Panc1 (cell line): ENCODE results near the gene CGGBP1. TPM values are rescaled to one million over a fixed set of nuclear protein-coding genes. Genes with fewer than 3 reads are reported as not detected.

Experiments used
- ATAC-seq: fragments of 200-7000 bp; cut with Tn5 transposase; 2 replicates; pipeline ENCODE4 v1.9.1; 2020; ENCODE audit warnings: mild to moderate bottlenecking, moderate library complexity
- BruUV-seq: library from RNA; stranded (reverse); fragments of 400-500 nt; replicated peaks from 2 replicates; lab custom pipeline; 2021; lab: Mats Ljungman, UMichigan
- CTCF ChIA-PET: fragments of 300-600 bp; sonication (Branson Sonifier 250); formaldehyde crosslinking; loops from one replicate; lab custom pipeline; 2022; ENCODE audit warnings: antibody characterized with exemption; lab: Charles Lee
- POLR2A ChIA-PET: fragments of 300-600 bp; sonication (Branson Sonifier 250); formaldehyde crosslinking; loops from one replicate; lab custom pipeline; 2022; ENCODE audit warnings: antibody characterized with exemption; lab: Charles Lee
- DNase-seq: peaks from one replicate; pipeline ENCODE4 v3.0.0-alpha.2; 2010; ENCODE audit warnings: low read depth, low spot score
- H3K27ac ChIP-seq: 2 replicates; pipeline ENCODE4 v1.5.1; 2011; ENCODE audit warnings: mild to moderate bottlenecking, low read length, inconsistent platforms
- H3K27me3 ChIP-seq: fragments of 200-500 bp; sonication (Bioruptor generic); 2 replicates; pipeline ENCODE4 v1.6.0; 2014; ENCODE audit warnings: low read length, inconsistent platforms; ENCODE audit not compliant: control insufficient read depth, insufficient read depth
- H3K36me3 ChIP-seq: fragments of 200-500 bp; sonication (Bioruptor generic); 2 replicates; pipeline ENCODE4 v1.5.1; 2014; ENCODE audit warnings: inconsistent platforms, mild to moderate bottlenecking, low read length, moderate library complexity; ENCODE audit not compliant: control insufficient read depth, insufficient read depth
- H3K4me1 ChIP-seq: 2 replicates; pipeline ENCODE4 v1.5.1; 2011; ENCODE audit warnings: inconsistent platforms, mild to moderate bottlenecking, low read length, moderate library complexity; ENCODE audit not compliant: control insufficient read depth, insufficient read depth
- H3K4me3 ChIP-seq, 2 experiments: 2 replicates each; pipeline ENCODE4 v1.5.1; 2011 to 2012; ENCODE audit warnings: low read depth in 2 of 2, low read length in 2 of 2, mild to moderate bottlenecking in 2 of 2, inconsistent platforms in 1 of 2, moderate library complexity in 1 of 2
- H3K9me3 ChIP-seq: fragments of 200-500 bp; sonication (Bioruptor generic); 2 replicates; pipeline ENCODE4 v1.5.1; 2014; ENCODE audit warnings: low read depth, mild to moderate bottlenecking, inconsistent platforms, low read length, moderate library complexity; ENCODE audit not compliant: control insufficient read depth, insufficient read depth
- CTCF ChIP-seq: fragments of 450-650 bp; IDR thresholded peaks from 2 replicates; pipeline ENCODE4 v1.5.1; 2017; ENCODE audit warnings: mild to moderate bottlenecking
- POLR2AphosphoS5 ChIP-seq: IDR thresholded peaks from 2 replicates; pipeline ENCODE4 v1.6.1; 2012; ENCODE audit warnings: mild to moderate bottlenecking, low read depth, low read length, moderate library complexity
- REST ChIP-seq, 2 experiments: IDR thresholded peaks; 2 replicates each; pipeline ENCODE4 v1.6.1; 2011 to 2012; ENCODE audit warnings: low read depth in 2 of 2, control low read depth in 1 of 2, low read length in 1 of 2, mild to moderate bottlenecking in 1 of 2, moderate library complexity in 1 of 2; ENCODE audit not compliant: insufficient read depth in 1 of 2
- SIN3A ChIP-seq: IDR thresholded peaks from 2 replicates; pipeline ENCODE4 v1.6.1; 2012; ENCODE audit warnings: low read depth, mild to moderate bottlenecking, low read length, moderate library complexity, borderline replicate concordance; ENCODE audit not compliant: insufficient read depth
- TCF7L2 ChIP-seq: IDR thresholded peaks from 2 replicates; pipeline ENCODE4 v1.6.1; 2011; ENCODE audit warnings: mild to moderate bottlenecking, low read depth, low read length, inconsistent platforms
- in situ Hi-C: cut with HindIII; loops from 2 replicates; pipeline ENCODE4 v1.10.0; 2016; ENCODE audit warnings: low sequenced_read_pairs, low pct_unique_long_range_greater_than_20kb
- intact Hi-C: fragments of 100-400 bp; cut with micrococcal nuclease; formaldehyde crosslinking; loops from one replicate; pipeline ENCODE4 v1.10.0; 2022; ENCODE audit not compliant: unreplicated experiment
- total RNA-seq: library from RNA; stranded (reverse); gene quantifications from one replicate; pipeline ENCODE4 v1.2.1, GENCODE V29; 2021; ENCODE audit not compliant: unreplicated experiment

Gene CGGBP1
- total RNA-seq, 1 experiment from 2014 or later: 47.2 TPM

GRCh38 chr3:88084097-88084501 lies 25.3 kb upstream of the CGGBP1 start:
- POLR2A ChIA-PET: no interaction called here
- TF ChIP-seq CTCF (no peak), SIN3A (no peak), TCF7L2 (no peak), POLR2AphosphoS5 (no peak), REST (IDR thresholded peaks at IDR 0.05; ENCODE audit: insufficient read depth in 1 of 2, low read depth in 2 of 2, low read length in 1 of 2) (no peak)
- H3K36me3 ChIP-seq: no peaks in the 10 kb centered on the region; the same call in 1 of the 2 replicates
- in situ Hi-C loops: no loop called here
- H3K9me3 ChIP-seq: no peaks in the 10 kb centered on the region
- ATAC-seq (no peak), DNase-seq (no peak)
- no peaks in the 10 kb centered on the region for H3K4me1 ChIP-seq
- no peak overlapping the region for H3K27ac ChIP-seq
- no peaks in the 10 kb centered on the region for H3K27me3 ChIP-seq
- no peak overlapping the region for H3K4me3 ChIP-seq
- BruUV-seq: no TSS peak
- CTCF ChIA-PET: no interaction called here
- intact Hi-C loops: no loop called here

- POLR2A ChIA-PET: no interaction called here
- H3K9me3 ChIP-seq: no peaks in the 10 kb centered on the region
- BruUV-seq: no TSS peak
- intact Hi-C loops (no loop called here), in situ Hi-C loops (no loop called here)
- no peaks in the 10 kb centered on the region for H3K4me1 ChIP-seq
- H3K27ac ChIP-seq: no peak overlapping the region
- no peak for ATAC-seq
- CTCF ChIA-PET: no interaction called here
- no peak overlapping the region for H3K4me3 ChIP-seq
- no peak for DNase-seq
- no peaks in the 10 kb centered on the region for H3K27me3 ChIP-seq
- no peaks in the 10 kb centered on the region; the same call in 1 of the 2 replicates for H3K36me3 ChIP-seq
- TF ChIP-seq REST (IDR thresholded peaks at IDR 0.05; ENCODE audit: insufficient read depth in 1 of 2, low read depth in 2 of 2, low read length in 1 of 2) (no peak), CTCF (no peak), SIN3A (no peak), TCF7L2 (no peak)
Observed at GRCh38 chr3:88082854-88083253, 24.0 kb upstream of the CGGBP1 start.
